Measurements from ENCODE around the gene CAMSAP1. TPM values are rescaled to one million over a fixed set of nuclear protein-coding genes. Genes with fewer than 3 reads are reported as not detected.
"Not testable (repeated sequence)": the region's sequence is repeated elsewhere in the genome, so short reads cannot be mapped to it uniquely, and the experiment has no call there.

Gene CAMSAP1
- total and polyA plus RNA-seq, 3 donors from 2014 or later: 44.1 to 102 (median 93.7) TPM

DNA sequence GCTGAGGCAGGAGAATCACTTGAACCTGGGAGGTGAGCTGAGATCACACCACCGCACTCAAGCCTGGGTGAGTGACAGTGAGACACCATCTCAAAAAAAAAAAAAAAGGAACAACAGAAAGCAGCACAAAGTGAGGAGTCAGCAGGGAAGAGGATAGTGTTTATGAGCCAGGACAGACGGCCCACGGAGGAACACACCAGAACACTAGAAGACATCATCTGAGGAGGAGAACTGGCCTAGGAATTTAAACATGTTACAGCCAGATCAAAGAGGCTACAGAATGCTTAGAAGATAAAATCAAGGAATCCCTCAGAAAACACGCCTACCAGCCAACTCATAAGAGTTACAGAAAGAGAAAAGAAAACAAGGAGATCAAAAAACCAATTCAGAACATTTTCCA lies 41.6 kb upstream of the CAMSAP1 start:
- 81 to 86% methylated on average over 4 of the region's 4 CpGs for whole genome bisulfite sequencing, 2 donors
- H3K36me3 ChIP-seq (ENCODE audit: low read depth, missing control alignments): no peaks in the 10 kb centered on the region
- H3K4me1 ChIP-seq: no peaks in the 10 kb centered on the region
- intact Hi-C loops (cut with DNase I; ENCODE audit: low total_unique reads): no loop called here
- no peak overlapping the region for H3K4me3 ChIP-seq
- no peak for DNase-seq
- H3K27me3 ChIP-seq: no peaks in the 10 kb centered on the region
- no peaks in the 10 kb centered on the region for H3K9me3 ChIP-seq
- TF ChIP-seq, protein P1, sequence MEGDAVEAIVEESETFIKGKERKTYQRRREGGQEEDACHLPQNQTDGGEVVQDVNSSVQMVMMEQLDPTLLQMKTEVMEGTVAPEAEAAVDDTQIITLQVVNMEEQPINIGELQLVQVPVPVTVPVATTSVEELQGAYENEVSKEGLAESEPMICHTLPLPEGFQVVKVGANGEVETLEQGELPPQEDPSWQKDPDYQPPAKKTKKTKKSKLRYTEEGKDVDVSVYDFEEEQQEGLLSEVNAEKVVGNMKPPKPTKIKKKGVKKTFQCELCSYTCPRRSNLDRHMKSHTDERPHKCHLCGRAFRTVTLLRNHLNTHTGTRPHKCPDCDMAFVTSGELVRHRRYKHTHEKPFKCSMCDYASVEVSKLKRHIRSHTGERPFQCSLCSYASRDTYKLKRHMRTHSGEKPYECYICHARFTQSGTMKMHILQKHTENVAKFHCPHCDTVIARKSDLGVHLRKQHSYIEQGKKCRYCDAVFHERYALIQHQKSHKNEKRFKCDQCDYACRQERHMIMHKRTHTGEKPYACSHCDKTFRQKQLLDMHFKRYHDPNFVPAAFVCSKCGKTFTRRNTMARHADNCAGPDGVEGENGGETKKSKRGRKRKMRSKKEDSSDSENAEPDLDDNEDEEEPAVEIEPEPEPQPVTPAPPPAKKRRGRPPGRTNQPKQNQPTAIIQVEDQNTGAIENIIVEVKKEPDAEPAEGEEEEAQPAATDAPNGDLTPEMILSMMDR (IDR thresholded peaks at IDR 0.05): no peak
- TF ChIP-seq POLR2A (IDR thresholded peaks at IDR 0.05): no peak
- H3K27ac ChIP-seq: no peak overlapping the region

DNA sequence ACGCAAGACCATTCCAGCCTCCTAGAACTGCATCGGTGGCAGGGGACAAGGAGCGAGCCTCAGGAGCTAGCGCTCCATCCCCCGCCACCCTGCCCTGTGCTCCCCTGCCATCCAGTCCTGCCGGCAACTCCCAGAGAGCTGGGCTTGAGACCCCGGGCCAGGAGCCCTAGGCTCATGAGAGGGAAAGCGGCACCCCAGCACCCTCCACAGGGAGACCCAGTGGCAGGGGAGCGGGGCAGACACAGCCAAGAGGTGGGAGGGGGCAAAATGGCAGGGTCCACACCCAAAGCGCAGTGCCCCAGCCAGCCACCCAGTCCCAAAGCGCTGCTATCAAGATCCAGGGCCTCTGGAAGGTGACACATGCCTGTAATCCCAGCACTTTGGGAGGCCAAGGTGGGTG lies 41.1 kb upstream of the CAMSAP1 start:
- no peak overlapping the region for H3K27ac ChIP-seq
- no peak overlapping the region for H3K4me3 ChIP-seq
- H3K27me3 ChIP-seq: no peaks in the 10 kb centered on the region
- no peak for DNase-seq
- intact Hi-C loops (cut with DNase I; ENCODE audit: low total_unique reads): no loop called here
- no peaks in the 10 kb centered on the region for H3K36me3 ChIP-seq (ENCODE audit: low read depth, missing control alignments)
- 90 to 91% methylated on average over 4 to 11 of the region's 11 CpGs for WGBS, 2 donors
- TF ChIP-seq POLR2A (IDR thresholded peaks at IDR 0.05): no peak
- TF ChIP-seq, protein P1 (IDR thresholded peaks at IDR 0.05): no peak
- no peaks in the 10 kb centered on the region for H3K4me1 ChIP-seq
- no peaks in the 10 kb centered on the region for H3K9me3 ChIP-seq

DNA sequence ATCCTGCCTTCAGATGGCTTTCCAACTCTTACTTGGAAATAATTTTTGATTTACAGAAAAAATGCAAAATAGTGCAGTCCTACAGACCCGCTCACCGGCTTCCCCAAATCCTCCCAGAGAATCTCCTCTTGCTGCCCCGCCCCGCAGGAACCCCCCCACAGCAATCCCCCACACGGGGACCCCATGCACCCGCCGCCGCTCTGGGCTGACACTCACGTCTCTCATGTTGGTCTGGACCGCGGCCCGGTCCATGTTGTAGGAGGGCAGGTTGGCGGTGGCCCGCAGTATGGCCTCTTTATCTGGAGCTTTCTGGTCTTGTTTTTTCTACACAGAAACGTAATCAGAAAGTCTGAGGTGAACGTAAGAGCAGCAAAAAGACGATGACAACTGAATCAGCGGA lies 40.2 kb upstream of the CAMSAP1 start:
- no peak for DNase-seq
- H3K9me3 ChIP-seq: no peaks in the 10 kb centered on the region
- no peaks in the 10 kb centered on the region for H3K36me3 ChIP-seq (ENCODE audit: low read depth, missing control alignments)
- WGBS, 2 donors: 94 to 95% methylated on average over 18 of the region's 18 CpGs
- intact Hi-C loops (cut with DNase I; ENCODE audit: low total_unique reads): no loop called here
- no peaks in the 10 kb centered on the region for H3K27me3 ChIP-seq
- TF ChIP-seq POLR2A (IDR thresholded peaks at IDR 0.05): no peak
- TF ChIP-seq, protein P1 (IDR thresholded peaks at IDR 0.05): no peak
- no peak overlapping the region for H3K4me3 ChIP-seq
- no peak overlapping the region for H3K27ac ChIP-seq
- no peaks in the 10 kb centered on the region for H3K4me1 ChIP-seq

DNA sequence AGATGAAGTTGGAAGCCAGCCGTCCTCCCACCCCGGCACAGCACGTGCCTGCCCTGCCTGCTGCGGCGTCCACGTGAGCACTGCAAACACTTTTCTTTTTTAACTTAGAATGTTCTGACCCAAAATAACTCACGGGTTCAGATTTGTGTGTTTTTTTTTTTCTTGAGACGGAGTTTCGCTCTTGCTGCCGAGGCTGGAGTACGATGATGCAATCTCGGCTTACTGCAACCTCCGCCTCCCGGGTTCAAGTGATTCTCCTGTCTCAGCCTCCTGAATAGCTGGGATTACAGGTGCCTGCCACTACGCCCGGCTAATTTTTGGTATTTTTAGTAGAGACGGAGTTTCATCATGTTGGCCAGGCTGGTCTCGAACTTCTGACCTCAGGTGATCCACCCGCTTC lies 39.8 kb upstream of the CAMSAP1 start:
- intact Hi-C loops (cut with DNase I; ENCODE audit: low total_unique reads); H3K9me3 ChIP-seq; H3K4me3 ChIP-seq; H3K36me3 ChIP-seq (ENCODE audit: low read depth, missing control alignments); H3K4me1 ChIP-seq; DNase-seq; H3K27ac ChIP-seq; H3K27me3 ChIP-seq: not testable (repeated sequence)
- WGBS, 2 donors: 95 to 96% methylated on average over 19 of the region's 19 CpGs

DNA sequence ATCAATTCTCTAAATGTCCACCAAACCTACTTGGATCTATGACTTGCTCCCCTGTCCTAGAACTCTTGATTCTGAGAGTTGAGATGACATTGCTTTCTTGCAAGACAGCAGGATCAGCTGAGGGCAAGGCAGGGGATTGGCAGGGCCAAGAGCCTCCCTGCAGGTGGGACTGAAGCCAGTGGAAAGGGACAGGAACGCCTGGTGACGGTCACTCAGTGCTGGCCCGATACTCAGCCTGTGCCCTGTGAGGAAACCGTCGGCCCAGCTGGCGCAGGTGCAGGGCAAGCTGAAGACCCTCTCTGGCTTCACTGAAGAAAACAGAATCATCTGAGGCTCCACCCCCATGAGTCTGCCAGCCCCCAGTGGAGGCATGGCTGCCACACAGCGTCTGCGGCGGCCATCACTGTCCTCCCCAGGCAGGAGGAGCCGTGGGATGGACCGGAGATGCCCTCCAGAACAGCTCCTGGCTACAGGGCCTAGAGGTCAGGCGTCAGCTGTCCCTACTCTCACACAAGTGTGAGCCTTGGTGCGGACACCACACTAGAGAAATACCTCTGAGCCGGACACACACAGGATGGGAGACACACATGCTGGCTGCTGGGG lies 39.1 kb upstream of the CAMSAP1 start:
- Histone ChIP-seq H3K27me3 (no peaks in the 10 kb centered on the region), H3K4me3 (no peak overlapping the region), H3K36me3 (ENCODE audit: low read depth, missing control alignments) (no peaks in the 10 kb centered on the region), H3K4me1 (no peaks in the 10 kb centered on the region), H3K9me3 (no peaks in the 10 kb centered on the region), H3K27ac (no peak overlapping the region)
- no peak for TF ChIP-seq POLR2A (IDR thresholded peaks at IDR 0.05)
- TF ChIP-seq, protein P1 (IDR thresholded peaks at IDR 0.05): no peak
- 91% methylated on average over 11 to 14 of the region's 14 CpGs for WGBS, 2 donors
- DNase-seq: no peak
- intact Hi-C loops (cut with DNase I; ENCODE audit: low total_unique reads): no loop called here
